Measurements from ENCODE around the gene PSENEN.

DNA sequence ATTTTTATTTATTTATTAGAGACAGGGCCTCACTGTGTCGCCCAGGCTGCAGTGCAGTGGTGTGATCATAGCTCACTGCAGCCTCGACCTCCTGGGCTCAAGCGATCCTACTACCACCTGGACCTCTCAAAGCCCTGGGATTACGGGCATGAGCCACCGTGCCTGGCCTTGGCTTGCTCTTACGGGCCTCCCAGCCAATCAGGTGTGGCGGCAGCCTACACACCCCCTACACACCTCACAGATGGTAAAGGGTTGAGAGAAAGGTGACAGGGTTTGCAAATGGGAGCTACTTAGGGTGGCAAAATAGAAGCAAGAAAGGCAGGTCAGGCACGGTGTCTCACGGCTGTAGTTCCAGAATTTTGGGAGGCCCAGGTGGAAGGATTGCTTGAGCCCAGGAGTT, 42.1 kb upstream of the PSENEN start:
- TF ChIP-seq, protein P1, sequence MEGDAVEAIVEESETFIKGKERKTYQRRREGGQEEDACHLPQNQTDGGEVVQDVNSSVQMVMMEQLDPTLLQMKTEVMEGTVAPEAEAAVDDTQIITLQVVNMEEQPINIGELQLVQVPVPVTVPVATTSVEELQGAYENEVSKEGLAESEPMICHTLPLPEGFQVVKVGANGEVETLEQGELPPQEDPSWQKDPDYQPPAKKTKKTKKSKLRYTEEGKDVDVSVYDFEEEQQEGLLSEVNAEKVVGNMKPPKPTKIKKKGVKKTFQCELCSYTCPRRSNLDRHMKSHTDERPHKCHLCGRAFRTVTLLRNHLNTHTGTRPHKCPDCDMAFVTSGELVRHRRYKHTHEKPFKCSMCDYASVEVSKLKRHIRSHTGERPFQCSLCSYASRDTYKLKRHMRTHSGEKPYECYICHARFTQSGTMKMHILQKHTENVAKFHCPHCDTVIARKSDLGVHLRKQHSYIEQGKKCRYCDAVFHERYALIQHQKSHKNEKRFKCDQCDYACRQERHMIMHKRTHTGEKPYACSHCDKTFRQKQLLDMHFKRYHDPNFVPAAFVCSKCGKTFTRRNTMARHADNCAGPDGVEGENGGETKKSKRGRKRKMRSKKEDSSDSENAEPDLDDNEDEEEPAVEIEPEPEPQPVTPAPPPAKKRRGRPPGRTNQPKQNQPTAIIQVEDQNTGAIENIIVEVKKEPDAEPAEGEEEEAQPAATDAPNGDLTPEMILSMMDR (IDR thresholded peaks at IDR 0.05): no peak
- no peak for TF ChIP-seq POLR2A (IDR thresholded peaks at IDR 0.05)

Measured in Peyer's patch (tissue), 4 donors.